KOPT-K1 (cell line): Measurements from ENCODE around the gene PAPOLB.

ENCODE experiments used
- H3K27ac ChIP-seq: fragments of 200-600 bp; sonication (generic); 2 replicates; pipeline ENCODE4 v1.5.1; 2016; ENCODE audit warnings: antibody characterized with exemption, mild to moderate bottlenecking, low read depth, low read length; ENCODE audit not compliant: poor library complexity, severe bottlenecking
- H3K36me3 ChIP-seq: fragments of 200-600 bp; sonication (generic); 2 replicates; pipeline ENCODE4 v1.5.1; 2017; ENCODE audit warnings: antibody characterized with exemption, mild to moderate bottlenecking, low read length, moderate library complexity; ENCODE audit not compliant: insufficient read depth
- H3K9me3 ChIP-seq: fragments of 200-600 bp; sonication (generic); 2 replicates; pipeline ENCODE4 v1.5.1; 2017; ENCODE audit warnings: antibody characterized with exemption, low read length, mild to moderate bottlenecking; ENCODE audit not compliant: insufficient read depth, poor library complexity, severe bottlenecking

PAPOLB gene

DNA sequence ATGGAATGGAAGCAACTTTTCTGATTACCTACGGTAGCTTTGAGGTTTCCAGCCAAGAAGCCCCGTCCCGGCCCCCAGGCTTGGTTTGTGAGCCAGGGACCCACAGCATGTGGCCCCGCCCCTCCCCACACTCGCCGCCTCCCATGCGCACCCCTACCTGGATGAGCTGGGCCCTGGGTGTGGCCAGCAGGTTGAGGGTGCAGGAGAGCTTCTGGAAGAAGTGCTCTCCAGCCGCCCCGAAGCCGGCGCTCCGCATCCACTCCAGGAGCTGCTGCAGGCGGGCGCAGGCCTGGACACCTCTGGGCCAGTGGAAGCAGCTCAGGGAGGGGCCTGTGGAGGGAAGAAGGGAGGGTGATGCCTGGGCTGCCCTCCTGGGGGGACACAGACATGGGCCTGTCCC lies 46.7 kb downstream of the PAPOLB start:
- Histone ChIP-seq H3K9me3 (no peaks in the 10 kb centered on the region), H3K36me3 (no peaks in the 10 kb centered on the region)

GRCh38 chr7:4814433-4814832 lies 47.4 kb downstream of the PAPOLB start:
- Histone ChIP-seq H3K9me3 (no peaks in the 10 kb centered on the region), H3K27ac (no peak overlapping the region), H3K36me3 (no peaks in the 10 kb centered on the region)

More for the DNA sequence above, 46.7 kb downstream of the PAPOLB start:
- H3K27ac ChIP-seq, result no peak overlapping the region

DNA sequence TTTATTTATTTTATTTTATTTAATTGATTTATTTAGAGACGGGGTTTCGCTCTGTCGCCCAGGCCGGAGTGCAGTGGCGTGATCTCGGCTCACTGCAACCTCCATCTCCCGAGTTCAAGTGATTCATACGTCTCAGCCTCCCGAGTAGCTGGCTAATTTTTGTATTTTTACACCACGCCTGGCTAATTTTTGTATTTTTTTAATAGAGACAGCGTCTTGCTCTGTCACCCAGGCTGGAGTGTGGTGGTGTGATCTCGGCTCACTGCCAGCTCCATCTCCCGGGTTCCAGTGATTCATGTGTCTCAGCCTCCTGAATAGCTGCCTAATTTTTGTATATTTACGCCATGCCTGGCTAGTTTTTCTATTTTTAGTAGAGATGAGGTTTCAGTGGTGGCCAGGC lies 52.2 kb downstream of the PAPOLB start:
- Histone ChIP-seq H3K36me3 (no peaks in the 10 kb centered on the region), H3K27ac (no peak overlapping the region), H3K9me3 (no peaks in the 10 kb centered on the region)

- H3K9me3 ChIP-seq, result no peaks in the 10 kb centered on the region
- H3K36me3 ChIP-seq, result no peaks in the 10 kb centered on the region
- no peak overlapping the region for H3K27ac ChIP-seq
These were observed 52.7 kb downstream of the PAPOLB start for GRCh38 chr7:4809091-4809591.

- H3K9me3 ChIP-seq, result no peaks in the 10 kb centered on the region
- no peaks in the 10 kb centered on the region for H3K36me3 ChIP-seq
- H3K27ac ChIP-seq, result no peak overlapping the region
These were observed 53.3 kb downstream of the PAPOLB start for GRCh38 chr7:4808565-4808964.

- H3K9me3 ChIP-seq, result no peaks in the 10 kb centered on the region
- no peak overlapping the region for H3K27ac ChIP-seq
- no peaks in the 10 kb centered on the region for H3K36me3 ChIP-seq
These were observed 53.8 kb downstream of the PAPOLB start for GRCh38 chr7:4808026-4808425.
